ENCODE data around the gene TRAF3IP3.
"Not testable (repeated sequence)": the region's sequence is repeated elsewhere in the genome, so short reads cannot be mapped to it uniquely, and the experiment has no call there.

Gene TRAF3IP3

DNA sequence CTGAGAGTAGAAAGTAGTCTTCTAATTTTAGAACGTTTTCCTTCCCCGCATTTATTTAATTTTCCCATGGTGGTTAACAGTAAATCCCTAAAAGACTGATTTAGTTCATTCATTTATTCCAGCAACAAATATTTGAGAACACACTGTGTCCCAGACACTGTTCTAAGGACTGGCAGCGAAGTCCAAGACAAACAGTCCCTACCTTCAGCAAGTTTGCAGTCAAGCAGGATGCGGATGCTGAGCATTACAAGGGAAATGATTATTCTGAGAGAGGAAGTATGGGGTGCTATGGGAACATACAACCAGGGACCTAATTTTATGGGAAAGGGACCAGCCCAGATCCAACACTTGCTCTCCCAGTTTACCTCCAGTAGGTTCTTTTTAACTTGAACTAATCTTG, 29.7 kb downstream of the TRAF3IP3 start:
- CTCF ChIA-PET = interaction anchor here (1.0 to 1.9 kb wide), 6 partner anchors 12 to 42 kb away, joined by 3 to 7 read pairs (median 4); partner anchors contain the start of gene UTP25

DNA sequence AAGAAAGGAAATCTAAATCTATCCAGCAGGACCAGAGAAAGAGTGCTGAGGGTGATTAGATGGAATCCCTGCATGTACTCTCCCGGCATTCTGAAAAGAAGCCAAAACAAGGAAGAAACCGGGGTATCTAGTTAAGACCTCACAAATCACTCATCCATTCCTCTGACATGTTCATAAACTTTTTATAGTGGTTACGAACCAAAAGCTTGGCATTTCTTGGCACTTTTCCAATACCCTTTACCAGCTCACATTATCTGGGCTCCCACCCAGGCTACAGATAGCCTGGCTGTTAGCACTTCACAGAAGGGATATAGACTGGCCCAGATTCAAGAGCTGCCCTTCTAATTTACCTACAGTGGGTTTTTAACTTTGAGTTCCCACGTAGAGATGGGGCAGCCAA, 30.3 kb downstream of the TRAF3IP3 start:
- ChIA-PET CTCF (interaction anchor here (0.7 to 2.2 kb wide), 5 partner anchors 11 to 42 kb away, joined by 3 to 7 read pairs (median 3); partner anchors contain the start of gene UTP25), POLR2A (no interaction called here)
- TF ChIP-seq, protein P1, sequence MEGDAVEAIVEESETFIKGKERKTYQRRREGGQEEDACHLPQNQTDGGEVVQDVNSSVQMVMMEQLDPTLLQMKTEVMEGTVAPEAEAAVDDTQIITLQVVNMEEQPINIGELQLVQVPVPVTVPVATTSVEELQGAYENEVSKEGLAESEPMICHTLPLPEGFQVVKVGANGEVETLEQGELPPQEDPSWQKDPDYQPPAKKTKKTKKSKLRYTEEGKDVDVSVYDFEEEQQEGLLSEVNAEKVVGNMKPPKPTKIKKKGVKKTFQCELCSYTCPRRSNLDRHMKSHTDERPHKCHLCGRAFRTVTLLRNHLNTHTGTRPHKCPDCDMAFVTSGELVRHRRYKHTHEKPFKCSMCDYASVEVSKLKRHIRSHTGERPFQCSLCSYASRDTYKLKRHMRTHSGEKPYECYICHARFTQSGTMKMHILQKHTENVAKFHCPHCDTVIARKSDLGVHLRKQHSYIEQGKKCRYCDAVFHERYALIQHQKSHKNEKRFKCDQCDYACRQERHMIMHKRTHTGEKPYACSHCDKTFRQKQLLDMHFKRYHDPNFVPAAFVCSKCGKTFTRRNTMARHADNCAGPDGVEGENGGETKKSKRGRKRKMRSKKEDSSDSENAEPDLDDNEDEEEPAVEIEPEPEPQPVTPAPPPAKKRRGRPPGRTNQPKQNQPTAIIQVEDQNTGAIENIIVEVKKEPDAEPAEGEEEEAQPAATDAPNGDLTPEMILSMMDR (IDR thresholded peaks at IDR 0.05; ENCODE audit: control extremely low read depth, extremely low read depth, low read depth, missing control alignments) = no peak
- no peak for DNase-seq (ENCODE audit: extremely low spot score)

More for the DNA sequence above, 29.7 kb downstream of the TRAF3IP3 start:
- no peak for DNase-seq (ENCODE audit: extremely low spot score)
- POLR2A ChIA-PET = no interaction called here
- TF ChIP-seq, protein P1 (IDR thresholded peaks at IDR 0.05; ENCODE audit: control extremely low read depth, extremely low read depth, low read depth, missing control alignments) = no peak

DNA sequence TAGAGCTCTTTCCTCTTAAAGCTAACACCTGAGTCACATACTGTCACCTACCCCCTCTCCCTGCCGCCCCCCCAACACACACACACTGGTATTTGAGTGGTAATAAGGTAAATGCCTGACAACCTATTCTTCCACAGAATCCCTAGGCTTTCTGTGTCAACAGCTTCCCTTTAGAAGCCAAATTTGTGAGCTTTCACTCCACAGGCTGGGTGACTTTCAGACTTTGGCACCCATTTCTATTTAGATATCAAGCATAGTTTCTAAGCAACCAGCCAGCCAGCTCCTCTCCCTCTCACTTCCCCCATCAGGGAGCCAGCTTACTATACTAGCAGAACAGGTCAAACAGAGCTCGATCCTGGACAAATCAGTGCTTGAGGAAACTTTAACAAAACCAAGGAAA, 31.7 kb downstream of the TRAF3IP3 start:
- POLR2A ChIA-PET = interaction anchor here (0.5 to 1.1 kb wide), 2 partner anchors 18 to 57 kb away, joined by 3 read pairs; no protein-coding TSS in a partner anchor

DNA sequence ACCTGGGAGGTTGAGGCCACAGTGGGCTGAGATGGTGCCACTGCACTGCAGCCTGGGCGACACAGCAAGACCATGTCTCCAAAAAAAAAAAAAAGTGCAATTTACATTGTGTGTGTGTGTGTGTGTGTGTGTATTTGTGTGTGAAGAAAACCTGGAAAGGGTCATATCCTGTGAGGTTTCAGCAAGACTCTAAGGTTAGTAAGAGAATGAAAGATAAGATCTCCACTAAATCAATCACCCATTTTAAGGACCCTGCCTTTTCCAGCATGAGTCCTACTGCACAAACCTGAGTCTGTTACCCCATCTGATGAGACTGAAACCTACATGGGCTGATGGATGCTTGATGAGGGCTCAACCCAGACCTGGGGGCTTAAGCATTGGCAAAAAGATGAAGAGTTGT, 33.4 kb downstream of the TRAF3IP3 start:
- ChIA-PET CTCF (no interaction called here), POLR2A (no interaction called here)
- TF ChIP-seq, protein P1 (IDR thresholded peaks at IDR 0.05; ENCODE audit: control extremely low read depth, extremely low read depth, low read depth, missing control alignments) = no peak
- DNase-seq (ENCODE audit: extremely low spot score) = no peak

More for the DNA sequence above, 31.7 kb downstream of the TRAF3IP3 start:
- CTCF ChIA-PET = interaction anchor here (0.9 to 2.2 kb wide), 9 partner anchors 10 to 51 kb away, joined by 3 to 13 read pairs (median 4); no protein-coding TSS in a partner anchor
- DNase-seq (ENCODE audit: extremely low spot score) = no peak
- TF ChIP-seq, protein P1 (IDR thresholded peaks at IDR 0.05; ENCODE audit: control extremely low read depth, extremely low read depth, low read depth, missing control alignments) = no peak

DNA sequence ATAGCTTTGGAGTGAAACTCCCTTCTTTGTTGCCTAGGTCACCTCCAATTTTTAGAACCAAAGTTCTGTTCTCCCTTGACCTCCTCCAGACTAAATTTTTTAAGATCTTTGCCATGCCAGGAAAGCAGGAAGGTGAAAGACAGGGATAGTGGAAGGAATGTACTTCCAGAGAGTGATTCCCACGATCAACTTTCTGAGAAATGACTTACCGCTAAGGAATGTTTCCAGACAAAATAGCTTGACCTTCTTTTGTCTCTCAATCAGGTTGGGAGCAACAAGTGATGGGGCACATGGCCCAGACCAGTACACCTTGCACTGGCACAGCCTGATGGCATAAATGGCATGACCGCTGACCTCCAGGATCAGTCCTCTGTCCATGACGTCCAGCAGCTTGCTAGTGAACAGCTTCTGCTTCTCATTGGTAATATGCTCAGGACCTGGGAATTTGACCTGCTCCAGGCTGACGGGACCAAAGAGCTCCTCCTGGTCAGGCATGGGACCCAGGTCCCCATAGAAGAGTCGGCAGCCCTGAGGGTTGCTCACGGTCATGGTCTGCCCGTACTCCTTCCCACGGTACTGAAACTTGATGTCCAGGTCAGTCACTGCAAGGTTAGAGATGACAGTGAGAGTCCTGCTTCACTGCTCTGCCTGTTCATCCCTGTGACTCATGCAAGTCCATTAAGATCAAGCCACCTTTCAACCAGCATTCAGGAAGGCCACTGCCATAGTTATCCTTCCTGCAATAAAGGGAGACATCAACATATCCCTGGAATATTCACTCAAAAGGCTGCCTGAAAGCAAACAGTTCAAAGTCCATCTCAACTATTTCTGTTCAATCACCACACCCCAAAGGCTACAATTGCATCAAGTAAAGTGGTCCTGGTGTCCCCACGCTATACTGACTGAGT, 34.7 kb downstream of the TRAF3IP3 start:
- no peak for DNase-seq (ENCODE audit: extremely low spot score)
- TF ChIP-seq, protein P1 (IDR thresholded peaks at IDR 0.05; ENCODE audit: control extremely low read depth, extremely low read depth, low read depth, missing control alignments) = no peak
- ChIA-PET CTCF (interaction anchor here (0.6 to 1.9 kb wide), 4 partner anchors 30 to 37 kb away, joined by 3 to 5 read pairs (median 4); partner anchors contain the start of gene UTP25), POLR2A (no interaction called here)

DNA sequence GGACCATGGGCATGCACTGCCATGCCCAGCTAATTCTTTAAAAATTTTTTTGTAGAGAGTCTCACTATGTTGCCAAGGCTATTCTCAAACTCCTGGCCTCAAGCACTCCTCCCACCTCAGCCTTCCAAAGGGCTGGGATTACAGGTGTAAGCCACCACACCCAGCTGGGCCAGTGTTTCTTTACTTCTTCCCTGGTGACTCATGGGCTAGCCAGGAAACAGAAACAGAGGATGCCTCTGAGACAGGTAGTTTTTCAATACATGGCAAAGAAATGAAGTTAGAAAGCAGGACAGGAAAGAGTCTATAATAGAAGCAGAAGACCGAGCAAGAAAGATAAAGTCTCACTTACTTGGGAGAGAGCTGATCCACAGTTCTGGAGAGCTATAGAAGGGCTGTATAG, 36.1 kb downstream of the TRAF3IP3 start:
- TF ChIP-seq, protein P1 (IDR thresholded peaks at IDR 0.05; ENCODE audit: control extremely low read depth, extremely low read depth, low read depth, missing control alignments) = no peak
- ChIA-PET CTCF (interaction anchor here (1.5 to 1.9 kb wide), 2 partner anchors 29 to 32 kb away, joined by 4 read pairs; no protein-coding TSS in a partner anchor), POLR2A (no interaction called here)
- no peak for DNase-seq (ENCODE audit: extremely low spot score)

DNA sequence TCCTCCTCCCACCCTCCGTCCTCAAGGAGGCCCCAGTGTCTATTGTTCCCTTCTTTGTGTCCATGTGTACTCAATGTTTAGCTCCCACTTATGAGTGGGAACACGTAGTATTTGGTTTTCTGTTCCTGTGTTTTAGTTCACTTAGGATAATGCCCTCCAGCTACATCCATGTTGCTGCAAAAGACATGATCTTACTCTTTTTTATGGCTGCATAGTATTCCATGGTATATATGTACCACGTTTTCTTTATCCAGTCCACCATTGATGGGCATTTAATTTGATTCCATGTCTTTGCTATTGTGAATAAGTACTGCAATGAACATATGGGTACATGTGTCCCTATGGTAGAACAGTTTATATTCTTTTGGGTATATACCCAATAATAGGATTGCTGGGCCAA, 37.9 kb downstream of the TRAF3IP3 start:
- CTCF ChIA-PET = interaction anchor here (1.0 to 1.1 kb wide), 2 partner anchors 28 to 29 kb away, joined by 3 to 6 read pairs; no protein-coding TSS in a partner anchor
- DNase-seq (ENCODE audit: extremely low spot score) = not testable (repeated sequence)

More for the DNA sequence above, 37.9 kb downstream of the TRAF3IP3 start:
- POLR2A ChIA-PET = not testable (repeated sequence)

All from GM10248 (cell line).